EH (cell line): ENCODE data around the gene ZDHHC4.

ENCODE experiments used
- DNase-seq: peaks from one replicate; pipeline ENCODE4 v3.0.0-alpha.2; 2015; ENCODE audit warnings: low read depth

ZDHHC4 gene

DNA sequence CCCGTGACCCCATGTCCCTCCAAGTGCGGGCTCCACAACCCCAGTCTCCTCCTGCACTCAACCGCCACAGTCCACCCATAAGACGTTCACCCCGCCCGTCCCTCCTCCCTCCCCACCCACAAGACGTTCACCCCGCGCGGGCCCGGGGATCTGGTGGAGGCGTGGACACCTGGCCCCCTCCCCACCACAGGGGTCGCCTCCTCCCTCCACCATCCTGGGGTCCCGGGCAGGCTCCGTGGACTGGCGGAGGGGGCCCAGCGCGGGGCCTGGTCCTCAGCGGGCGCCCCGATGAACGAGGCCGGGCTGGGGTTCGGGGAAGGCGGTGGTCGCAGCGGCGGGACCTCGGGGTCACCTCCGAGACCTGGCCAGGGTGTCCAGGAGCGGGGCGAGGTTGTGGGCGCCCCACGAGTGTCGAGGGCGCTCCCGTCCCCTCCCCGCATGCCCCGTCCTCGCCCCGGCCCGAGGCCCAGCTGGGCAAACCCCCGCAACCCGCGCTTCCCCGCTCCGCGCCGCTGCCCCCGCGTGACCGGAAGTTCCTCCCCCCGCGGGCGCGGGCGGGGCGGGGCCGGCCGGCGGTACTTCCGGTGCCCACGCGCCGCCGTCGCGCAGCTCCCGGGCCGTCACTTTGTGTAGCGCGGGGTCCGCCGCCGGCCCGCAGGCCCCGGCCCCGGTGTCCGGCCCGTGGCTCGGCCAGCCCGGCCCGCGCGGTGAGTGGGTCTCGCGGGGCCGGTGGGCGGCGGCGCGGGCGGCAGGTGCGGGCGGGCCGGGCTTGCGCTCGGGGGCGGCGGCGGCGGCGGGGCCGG lies 59.7 kb downstream of the ZDHHC4 start, which contains the start of gene ZNF316:
Gene ZNF316 (plus strand): TSS at position 578 of the 803 bp plus-strand sequence. CDS start 5,092 bp downstream, outside the sequence.
- DNase-seq: peak; percentile 56

GRCh38 chr7:6637544-6638229 lies 60.4 kb downstream of the ZDHHC4 start:
- DNase-seq: peak; percentile 25
